Measurements from ENCODE around the gene TSSK3. TPM values are rescaled to one million over a fixed set of nuclear protein-coding genes. Genes with fewer than 3 reads are reported as not detected.

TSSK3 gene
- total RNA-seq, 2 donors from 2014 or later = 1.8 to 12.2 TPM

DNA sequence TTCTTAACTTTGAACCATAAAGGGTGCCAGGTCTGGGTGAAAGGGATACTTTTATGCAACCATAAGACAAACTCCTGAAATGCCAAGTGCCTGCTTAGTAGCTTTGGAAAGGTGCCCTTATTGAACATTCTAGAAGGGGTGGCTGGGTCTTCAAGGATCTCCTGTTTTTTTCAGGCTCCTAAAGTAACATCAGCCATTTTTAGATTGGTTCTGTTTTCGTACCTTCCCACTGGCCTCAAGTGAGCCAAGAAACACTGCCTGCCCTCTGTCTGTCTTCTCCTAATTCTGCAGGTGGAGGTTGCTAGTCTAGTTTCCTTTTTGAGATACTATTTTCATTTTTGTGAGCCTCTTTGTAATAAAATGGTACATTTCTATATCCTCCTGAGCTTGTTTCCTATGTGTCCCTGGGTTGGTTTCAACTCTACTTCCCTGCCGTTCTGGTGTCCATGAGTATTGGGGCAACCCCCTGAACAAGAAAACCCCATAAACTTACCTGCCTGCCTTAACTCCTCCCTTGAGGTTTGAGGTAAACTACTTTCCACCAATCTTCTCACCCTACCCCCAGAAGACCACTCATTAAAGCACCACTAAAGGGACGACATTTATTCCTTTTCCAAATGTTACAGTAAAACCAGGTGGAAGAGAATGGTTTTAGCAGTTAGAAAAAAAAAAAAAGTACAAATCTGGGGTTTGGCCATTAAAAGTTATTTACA, 28.9 kb upstream of the TSSK3 start:
- no peak for DNase-seq
- no peak for TF ChIP-seq POLR2A (IDR thresholded peaks at IDR 0.05)
- TF ChIP-seq, protein P1, sequence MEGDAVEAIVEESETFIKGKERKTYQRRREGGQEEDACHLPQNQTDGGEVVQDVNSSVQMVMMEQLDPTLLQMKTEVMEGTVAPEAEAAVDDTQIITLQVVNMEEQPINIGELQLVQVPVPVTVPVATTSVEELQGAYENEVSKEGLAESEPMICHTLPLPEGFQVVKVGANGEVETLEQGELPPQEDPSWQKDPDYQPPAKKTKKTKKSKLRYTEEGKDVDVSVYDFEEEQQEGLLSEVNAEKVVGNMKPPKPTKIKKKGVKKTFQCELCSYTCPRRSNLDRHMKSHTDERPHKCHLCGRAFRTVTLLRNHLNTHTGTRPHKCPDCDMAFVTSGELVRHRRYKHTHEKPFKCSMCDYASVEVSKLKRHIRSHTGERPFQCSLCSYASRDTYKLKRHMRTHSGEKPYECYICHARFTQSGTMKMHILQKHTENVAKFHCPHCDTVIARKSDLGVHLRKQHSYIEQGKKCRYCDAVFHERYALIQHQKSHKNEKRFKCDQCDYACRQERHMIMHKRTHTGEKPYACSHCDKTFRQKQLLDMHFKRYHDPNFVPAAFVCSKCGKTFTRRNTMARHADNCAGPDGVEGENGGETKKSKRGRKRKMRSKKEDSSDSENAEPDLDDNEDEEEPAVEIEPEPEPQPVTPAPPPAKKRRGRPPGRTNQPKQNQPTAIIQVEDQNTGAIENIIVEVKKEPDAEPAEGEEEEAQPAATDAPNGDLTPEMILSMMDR (IDR thresholded peaks at IDR 0.05) = no peak
- Histone ChIP-seq H3K27me3 (no peaks in the 10 kb centered on the region), H3K9me3 (no peaks in the 10 kb centered on the region), H3K36me3 (replicated peaks in 1 of 2; ENCODE audit: insufficient read depth in 1 of 2, low read depth in 2 of 2) (peaks cover 5 to 17% of the 10 kb centered on the region in 2 donors), H3K27ac (no peak overlapping the region), H3K4me1 (peaks cover 21% of the 10 kb centered on the region), H3K4me3 (no peak overlapping the region)
- WGBS, 2 donors = 86% methylated on average over 3 of the region's 3 CpGs
- intact Hi-C loops (cut with DNase I) = no loop called here
- ATAC-seq = no peak

DNA sequence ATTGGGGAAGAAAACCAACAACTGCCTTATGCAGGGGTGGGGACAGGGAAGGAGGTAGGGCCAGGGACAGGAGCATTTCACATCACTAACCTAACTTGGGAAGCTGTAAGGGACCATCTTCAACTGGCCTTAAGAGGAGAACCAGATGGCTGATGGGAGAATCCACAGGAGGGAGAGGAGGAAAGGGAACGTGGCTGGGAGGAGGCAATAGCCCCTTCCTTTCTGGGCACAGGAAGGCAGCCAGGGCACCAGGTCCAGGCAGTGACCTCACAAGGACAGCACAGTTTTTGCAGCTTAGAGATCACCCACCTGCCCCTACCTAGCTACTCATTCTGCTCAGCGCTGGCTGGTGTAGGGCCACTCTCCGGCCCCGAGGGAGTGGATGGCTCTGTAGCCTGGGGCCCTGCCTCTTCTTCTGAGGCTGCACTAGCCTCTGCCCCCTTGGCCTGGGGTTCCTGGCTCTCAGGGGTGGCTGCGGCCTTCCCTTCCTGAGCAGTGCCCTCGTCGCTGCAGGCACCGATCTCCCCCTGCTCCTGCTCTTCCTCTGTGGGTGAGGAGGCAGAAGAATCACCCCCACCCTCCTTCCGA, 28.0 kb upstream of the TSSK3 start:
- H3K27me3 ChIP-seq = no peaks in the 10 kb centered on the region
- WGBS, 2 donors = 68 to 81% methylated on average over 8 to 9 of the region's 9 CpGs
- TF ChIP-seq, protein P1 (IDR thresholded peaks at IDR 0.05) = no peak
- TF ChIP-seq POLR2A (IDR thresholded peaks at IDR 0.05) = no peak
- H3K4me3 ChIP-seq = no peak overlapping the region
- DNase-seq = no peak
- H3K9me3 ChIP-seq = no peaks in the 10 kb centered on the region
- no peak for ATAC-seq
- peaks cover 5 to 13% of the 10 kb centered on the region in 2 donors for H3K36me3 ChIP-seq (replicated peaks in 1 of 2; ENCODE audit: insufficient read depth in 1 of 2, low read depth in 2 of 2)
- intact Hi-C loops (cut with DNase I) = no loop called here
- H3K27ac ChIP-seq = no peak overlapping the region
- peaks cover 21% of the 10 kb centered on the region for H3K4me1 ChIP-seq

DNA sequence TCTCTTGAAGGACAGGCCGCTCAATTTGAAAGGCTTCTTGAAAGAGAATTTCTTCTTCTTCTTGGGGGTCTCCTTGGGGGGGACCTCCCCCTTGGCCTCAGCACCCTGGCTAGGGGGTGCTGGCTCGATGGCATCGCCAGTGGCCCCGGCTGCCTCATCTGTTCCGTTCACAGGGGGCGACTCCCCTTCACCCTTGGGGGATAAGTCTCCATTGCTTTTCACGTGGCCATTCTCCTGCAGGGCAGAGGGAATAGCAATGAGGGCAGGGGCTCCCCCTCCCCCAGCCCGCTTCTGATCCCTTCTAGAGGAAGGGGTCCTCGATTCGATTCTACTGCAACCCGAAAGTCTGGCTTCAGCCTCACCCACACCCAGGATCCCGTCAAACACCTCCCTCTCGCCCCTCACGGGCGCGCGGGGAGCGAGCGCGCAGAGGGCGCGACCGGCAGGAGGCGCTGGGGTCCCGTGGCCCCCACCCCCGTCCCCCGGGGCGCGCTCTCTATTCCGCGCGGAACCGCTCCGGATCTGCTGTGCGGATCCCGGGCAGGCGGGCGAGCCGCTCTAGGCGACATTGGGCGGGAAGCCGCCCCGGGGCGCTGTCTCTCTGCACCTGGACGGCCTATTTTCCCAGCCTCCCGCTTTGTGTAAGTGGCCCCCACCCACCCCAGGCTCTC, 27.3 kb upstream of the TSSK3 start:
- WGBS, 2 donors = 6 to 40% methylated on average over 7 to 33 of the region's 46 CpGs
- intact Hi-C loops (cut with DNase I) = no loop called here
- Histone ChIP-seq H3K4me3 (peak overlapping the region; percentile 47 to 61), H3K36me3 (replicated peaks in 1 of 2; ENCODE audit: insufficient read depth in 1 of 2, low read depth in 2 of 2) (peaks cover 5 to 9% of the 10 kb centered on the region in 2 donors), H3K4me1 (peaks cover 21% of the 10 kb centered on the region), H3K9me3 (no peaks in the 10 kb centered on the region), H3K27me3 (no peaks in the 10 kb centered on the region), H3K27ac (peak overlapping the region in 3 of 4 donors; percentile 25 to 68 (median 64))
- DNase-seq = peak; percentile 51 to 68 (median 62)
- TF ChIP-seq, protein P1 (IDR thresholded peaks at IDR 0.05) = peak; percentile 55 to 78 (median 61)
- no peak for TF ChIP-seq POLR2A (IDR thresholded peaks at IDR 0.05)
- ATAC-seq = peak; percentile 63

DNA sequence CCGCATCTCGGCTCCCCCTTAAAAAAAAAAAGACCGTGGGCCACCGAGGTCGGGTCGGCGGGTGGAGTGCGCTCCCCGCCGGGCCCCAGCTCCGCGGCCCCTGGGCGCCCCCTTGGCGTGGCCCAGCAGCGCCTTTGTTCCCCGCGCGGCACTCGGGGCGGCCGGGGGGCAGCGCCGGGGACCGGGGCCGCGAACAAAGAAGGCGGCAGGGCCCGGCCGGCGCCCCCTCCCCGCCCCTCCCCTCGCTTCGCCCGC, 26.9 kb upstream of the TSSK3 start:
- Histone ChIP-seq H3K36me3 (replicated peaks in 1 of 2; ENCODE audit: insufficient read depth in 1 of 2, low read depth in 2 of 2) (peaks cover 5 to 9% of the 10 kb centered on the region in 2 donors), H3K4me1 (peaks cover 21% of the 10 kb centered on the region), H3K27ac (peak overlapping the region; percentile 0 to 68 (median 44)), H3K4me3 (peak overlapping the region; percentile 47 to 61), H3K27me3 (no peaks in the 10 kb centered on the region), H3K9me3 (no peaks in the 10 kb centered on the region)
- 0% methylated on average over 30 of the region's 34 CpGs; no CpG with 5 or more reads in 1 of the 2 donors for WGBS, 2 donors
- intact Hi-C loops (cut with DNase I) = no loop called here
- TF ChIP-seq, protein P1 (IDR thresholded peaks at IDR 0.05) = no peak
- no peak for TF ChIP-seq POLR2A (IDR thresholded peaks at IDR 0.05)
- ATAC-seq = peak; percentile 18
- no peak for DNase-seq
